Stomach smooth muscle (tissue), 2 donors: ENCODE data around the gene BMF.
"Not testable (repeated sequence)": the region's sequence is repeated elsewhere in the genome, so short reads cannot be mapped to it uniquely, and the experiment has no call there.

Source experiments
- H3K27ac ChIP-seq: one replicate; pipeline ENCODE4 v1.7.0; 2013; ENCODE audit warnings: mild to moderate bottlenecking, low read length, inconsistent platforms
- H3K27me3 ChIP-seq, 2 donors: one replicate each; pipeline ENCODE4 v1.7.0; 2013; ENCODE audit warnings: low read length in 2 of 2; ENCODE audit not compliant: insufficient read depth in 2 of 2, control insufficient read depth in 1 of 2
- H3K36me3 ChIP-seq, 2 donors: one replicate each; pipeline ENCODE4 v1.7.0; 2013; ENCODE audit warnings: low read length in 2 of 2; ENCODE audit not compliant: control insufficient read depth in 2 of 2, insufficient read depth in 2 of 2
- H3K4me1 ChIP-seq: one replicate; pipeline ENCODE4 v1.7.0; 2013; ENCODE audit warnings: low read length; ENCODE audit not compliant: control insufficient read depth, insufficient read depth
- H3K4me3 ChIP-seq, 2 donors: one replicate each; pipeline ENCODE4 v1.7.0; 2013; ENCODE audit warnings: low read length in 2 of 2
- H3K9ac ChIP-seq, 2 donors: one replicate each; pipeline ENCODE4 v1.7.0; 2013; ENCODE audit warnings: low read length in 2 of 2, mild to moderate bottlenecking in 1 of 2
- H3K9me3 ChIP-seq, 2 donors: one replicate each; pipeline ENCODE4 v1.7.0; 2013; ENCODE audit warnings: low read length in 2 of 2; ENCODE audit not compliant: control insufficient read depth in 2 of 2
- donor health status: healthy.
- donor health status: Pancreatic carcinoma.

BMF gene

DNA sequence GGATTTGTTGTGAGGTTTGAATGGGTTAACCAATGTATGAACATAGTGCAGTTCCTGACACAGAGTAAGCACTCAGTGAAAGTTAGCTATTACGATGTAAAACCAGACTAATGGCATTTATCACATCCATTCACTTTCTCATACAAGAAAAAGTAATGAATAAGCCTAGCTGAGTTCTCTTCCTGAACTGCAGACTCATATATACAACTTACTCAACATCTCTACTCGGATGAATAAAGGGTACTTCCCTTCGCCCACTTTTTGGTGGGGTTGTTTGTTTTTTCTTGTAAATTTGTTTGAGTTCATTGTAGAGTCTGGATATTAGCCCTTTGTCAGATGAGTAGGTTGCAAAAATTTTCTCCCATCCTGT is 29.5 kb upstream of the BMF start:
- not testable (repeated sequence) for H3K4me3 ChIP-seq, H3K9me3 ChIP-seq, H3K4me1 ChIP-seq, H3K27me3 ChIP-seq, H3K27ac ChIP-seq, H3K36me3 ChIP-seq, H3K9ac ChIP-seq

DNA sequence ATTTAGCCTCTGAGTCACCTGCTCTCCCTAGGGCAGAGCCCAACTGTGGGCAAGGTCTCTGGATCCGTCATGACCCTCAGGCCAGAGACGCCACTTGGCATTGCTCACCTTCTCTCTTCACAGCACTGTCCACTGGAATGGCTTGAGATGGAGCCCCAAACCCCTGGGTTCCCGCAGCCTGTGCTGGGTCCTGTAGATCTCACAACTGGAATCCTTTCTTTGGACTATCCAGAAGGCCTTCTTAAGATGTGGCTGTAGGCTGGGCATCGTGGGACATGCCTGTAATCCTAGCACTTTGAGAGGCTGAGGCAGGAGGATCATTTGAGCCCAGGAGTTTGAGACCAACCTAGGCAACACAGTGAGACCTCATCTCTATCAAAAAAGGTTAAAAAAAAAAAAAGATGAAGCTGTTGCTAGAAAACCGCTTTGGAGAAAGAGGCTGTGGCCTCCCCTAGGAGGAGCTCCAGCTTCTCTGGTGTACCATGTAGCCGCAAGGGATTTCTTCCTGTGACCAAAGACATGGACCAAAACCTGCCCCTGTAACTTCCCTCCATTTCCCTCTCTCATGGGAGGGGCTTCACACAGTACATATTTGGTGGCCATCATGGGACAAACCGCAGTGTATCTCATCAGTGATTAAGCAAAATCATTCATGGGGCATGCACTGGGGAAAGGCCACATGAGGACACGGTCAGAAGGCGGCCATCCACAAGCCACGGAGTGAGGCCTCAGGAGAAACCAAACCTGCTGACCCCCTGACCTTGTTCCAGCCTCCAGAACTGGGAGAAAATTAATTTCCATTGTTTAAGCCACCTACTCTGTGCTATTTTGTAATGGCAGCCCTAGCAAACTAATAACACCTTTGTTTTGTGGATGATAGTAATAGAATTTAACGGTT is 28.9 kb upstream of the BMF start:
- Histone ChIP-seq H3K27ac (no peak overlapping the region), H3K36me3 (no peaks in the 10 kb centered on the region), H3K4me1 (no peaks in the 10 kb centered on the region), H3K27me3 (peaks cover 0 to 1% of the 10 kb centered on the region in 2 donors), H3K9me3 (no peaks in the 10 kb centered on the region), H3K4me3 (no peak overlapping the region), H3K9ac (no peak overlapping the region)

DNA sequence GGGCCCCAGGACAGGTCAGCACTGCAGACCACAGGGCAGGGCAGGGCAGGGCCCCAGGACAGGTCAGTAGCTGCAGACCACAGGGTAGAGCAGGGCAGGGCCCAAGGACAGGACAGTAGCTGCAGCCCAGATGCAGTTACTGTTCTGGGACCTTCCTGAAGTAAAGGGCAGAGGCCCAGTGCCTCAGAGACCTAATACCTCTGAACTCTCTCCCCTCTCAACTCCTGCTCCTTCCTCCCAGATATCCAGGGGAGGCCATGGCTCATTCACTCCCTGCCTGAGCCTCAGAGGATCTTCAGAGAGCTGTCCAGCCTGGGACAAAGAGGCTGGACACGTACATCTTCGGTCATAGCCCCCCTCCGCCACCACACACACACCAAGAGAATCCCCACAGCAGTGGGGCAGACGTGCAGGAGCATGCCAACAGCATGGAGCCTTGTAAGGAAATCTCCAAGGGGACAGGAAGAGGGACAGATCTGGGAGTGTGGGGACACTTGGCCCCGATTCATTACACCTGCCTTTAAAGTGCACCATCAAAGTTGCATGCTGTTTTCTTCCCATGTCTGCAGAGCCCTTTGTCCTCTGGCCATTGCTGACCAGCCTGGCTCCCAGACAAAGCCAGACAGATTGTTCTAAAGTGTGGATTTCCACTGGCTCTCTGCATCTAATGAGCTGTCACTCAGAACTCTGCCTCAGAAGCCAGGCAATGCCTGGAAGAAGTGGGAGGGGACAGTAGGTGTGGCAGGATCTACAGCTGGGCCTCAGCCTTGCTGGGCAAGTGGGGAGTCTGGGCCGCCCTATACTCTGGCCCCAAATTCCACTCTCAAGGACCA is 28.0 kb upstream of the BMF start:
- H3K36me3 ChIP-seq = no peaks in the 10 kb centered on the region
- no peak overlapping the region for H3K27ac ChIP-seq
- no peak overlapping the region for H3K9ac ChIP-seq
- H3K27me3 ChIP-seq = peaks cover 0 to 4% of the 10 kb centered on the region in 2 donors
- H3K9me3 ChIP-seq = no peaks in the 10 kb centered on the region
- no peak overlapping the region for H3K4me3 ChIP-seq
- H3K4me1 ChIP-seq = no peaks in the 10 kb centered on the region

DNA sequence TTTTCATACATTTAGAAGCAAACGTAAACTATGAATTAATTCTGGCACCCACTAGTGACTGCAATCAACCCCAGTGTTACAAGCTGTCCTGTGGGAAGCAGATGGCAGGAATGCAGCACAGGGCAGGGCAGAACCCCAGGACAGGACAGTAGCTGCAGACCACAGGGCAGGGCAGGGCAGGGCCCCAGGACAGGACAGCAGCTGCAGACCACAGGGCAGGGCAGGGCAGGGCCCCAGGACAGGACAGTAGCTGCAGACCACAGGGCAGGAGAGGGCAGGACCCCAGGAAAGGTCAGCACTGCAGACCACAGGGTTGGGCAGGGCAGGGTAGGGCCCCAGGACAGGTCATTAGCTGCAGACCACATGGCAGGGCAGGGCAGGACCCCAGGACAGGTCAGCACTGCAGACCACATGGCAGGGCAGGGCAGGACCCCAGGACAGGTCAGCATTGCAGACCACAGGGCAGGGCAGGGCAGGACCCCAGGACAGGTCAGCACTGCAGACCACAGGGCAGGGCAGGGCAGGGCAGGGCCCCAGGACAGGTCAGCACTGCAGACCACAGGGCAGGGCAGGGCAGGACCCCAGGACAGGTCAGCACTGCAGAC is 27.3 kb upstream of the BMF start:
- H3K4me3 ChIP-seq, H3K36me3 ChIP-seq, H3K27ac ChIP-seq, H3K4me1 ChIP-seq, H3K9me3 ChIP-seq, H3K9ac ChIP-seq, H3K27me3 ChIP-seq: not testable (repeated sequence)

DNA sequence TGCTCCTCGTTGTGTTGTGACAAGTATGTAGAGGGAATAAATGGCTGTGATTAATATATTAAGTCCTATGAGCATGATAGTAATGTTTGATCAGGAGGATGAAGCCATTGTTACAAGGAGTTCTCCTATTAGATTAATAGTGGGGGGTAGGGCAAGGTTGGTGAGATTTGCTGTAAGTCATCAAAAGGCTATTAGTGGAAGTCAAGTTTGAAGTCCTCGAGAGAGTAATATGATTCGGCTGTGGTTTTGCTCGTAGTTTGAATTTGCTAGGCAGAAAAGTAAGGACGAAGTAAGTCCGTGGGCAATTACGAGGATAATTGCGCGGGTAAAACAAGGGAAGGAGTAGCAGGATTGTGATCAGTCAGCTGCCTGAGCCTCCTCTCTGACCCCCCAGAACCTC is 26.2 kb upstream of the BMF start:
- Histone ChIP-seq H3K27me3 (peaks cover 0 to 4% of the 10 kb centered on the region in 2 donors), H3K4me3 (no peak overlapping the region)

DNA sequence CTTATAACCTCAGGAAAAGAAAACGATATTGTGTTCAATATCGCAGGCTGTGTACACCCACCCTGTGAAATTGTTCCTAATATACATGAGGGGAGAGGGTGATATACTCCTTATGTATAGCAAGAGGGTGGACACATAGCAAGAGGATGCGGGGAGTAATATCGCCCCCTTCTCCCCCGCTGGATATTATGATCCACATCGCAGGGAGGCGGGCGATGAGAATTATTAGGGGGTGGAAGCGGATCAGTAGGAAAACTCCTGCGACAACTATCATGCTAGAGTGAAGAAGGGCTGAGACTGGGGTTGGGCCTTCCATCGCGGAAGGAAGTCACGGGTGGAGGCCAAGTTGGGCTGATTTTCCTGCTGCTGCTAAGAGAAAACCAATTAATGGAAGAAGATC is 24.9 kb upstream of the BMF start:
- no peak overlapping the region for H3K4me3 ChIP-seq

More for the DNA sequence above, 26.2 kb upstream of the BMF start:
- Histone ChIP-seq H3K9ac (no peak overlapping the region), H3K27ac (no peak overlapping the region), H3K9me3 (no peaks in the 10 kb centered on the region), H3K4me1 (no peaks in the 10 kb centered on the region), H3K36me3 (no peaks in the 10 kb centered on the region)

DNA sequence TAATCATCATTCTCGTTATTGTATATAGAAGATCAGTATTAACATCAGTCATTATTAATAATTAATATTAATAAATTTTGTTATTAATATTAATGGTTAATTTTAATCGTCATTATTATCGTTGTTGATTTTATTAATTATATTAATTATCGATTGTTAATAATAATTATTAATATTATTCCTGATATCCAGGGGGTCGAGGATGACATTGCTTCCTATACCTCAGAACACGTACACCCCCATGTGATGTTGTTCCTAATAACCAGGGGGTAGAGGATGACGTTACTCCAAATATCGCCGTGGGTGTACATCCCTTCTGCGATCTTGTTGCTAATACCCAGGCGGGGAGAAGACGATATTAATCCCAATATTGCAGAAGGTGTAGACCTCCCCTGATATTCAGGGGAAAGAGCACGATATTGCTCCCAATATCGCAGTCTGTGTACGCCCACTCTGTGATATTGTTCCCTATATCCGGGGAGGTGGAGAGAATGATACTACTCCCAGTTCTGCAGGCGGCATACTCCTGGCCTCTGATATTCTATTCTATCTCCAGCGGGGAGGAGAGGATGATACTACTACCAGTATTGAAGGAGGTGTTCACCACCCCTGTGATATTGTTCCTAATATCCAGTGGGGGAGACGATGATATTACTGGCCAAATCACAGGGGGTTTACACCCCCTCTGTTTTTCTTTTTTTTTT is 22.3 kb upstream of the BMF start:
- Histone ChIP-seq H3K27ac (no peak overlapping the region), H3K9ac (no peak overlapping the region), H3K4me3 (no peak overlapping the region), H3K9me3 (no peaks in the 10 kb centered on the region), H3K4me1 (no peaks in the 10 kb centered on the region), H3K27me3 (peaks cover 3 to 4% of the 10 kb centered on the region in 2 donors), H3K36me3 (no peaks in the 10 kb centered on the region)

More for the DNA sequence above, 24.9 kb upstream of the BMF start:
- Histone ChIP-seq H3K4me1 (no peaks in the 10 kb centered on the region), H3K27me3 (peaks cover 1 to 4% of the 10 kb centered on the region in 2 donors), H3K9ac (no peak overlapping the region), H3K27ac (no peak overlapping the region), H3K36me3 (no peaks in the 10 kb centered on the region), H3K9me3 (no peaks in the 10 kb centered on the region)

DNA sequence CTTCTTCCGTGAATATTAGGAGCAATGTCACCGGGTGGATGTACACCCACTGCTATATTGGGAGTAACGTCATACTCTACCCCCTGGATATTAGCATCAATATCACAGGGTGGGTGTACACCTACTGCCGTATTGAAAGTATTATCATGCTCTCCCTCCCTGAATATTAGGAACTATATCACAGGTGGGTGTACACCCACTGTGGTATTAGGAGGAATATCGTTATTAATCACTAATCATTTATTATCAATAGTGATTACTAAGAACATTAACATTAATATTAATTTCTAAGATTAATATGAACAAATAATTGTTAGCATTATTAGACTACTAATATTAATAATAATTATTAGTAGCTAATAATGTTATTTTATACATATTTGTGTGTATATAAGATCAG is 21.4 kb upstream of the BMF start:
- no peaks in the 10 kb centered on the region for H3K9me3 ChIP-seq

DNA sequence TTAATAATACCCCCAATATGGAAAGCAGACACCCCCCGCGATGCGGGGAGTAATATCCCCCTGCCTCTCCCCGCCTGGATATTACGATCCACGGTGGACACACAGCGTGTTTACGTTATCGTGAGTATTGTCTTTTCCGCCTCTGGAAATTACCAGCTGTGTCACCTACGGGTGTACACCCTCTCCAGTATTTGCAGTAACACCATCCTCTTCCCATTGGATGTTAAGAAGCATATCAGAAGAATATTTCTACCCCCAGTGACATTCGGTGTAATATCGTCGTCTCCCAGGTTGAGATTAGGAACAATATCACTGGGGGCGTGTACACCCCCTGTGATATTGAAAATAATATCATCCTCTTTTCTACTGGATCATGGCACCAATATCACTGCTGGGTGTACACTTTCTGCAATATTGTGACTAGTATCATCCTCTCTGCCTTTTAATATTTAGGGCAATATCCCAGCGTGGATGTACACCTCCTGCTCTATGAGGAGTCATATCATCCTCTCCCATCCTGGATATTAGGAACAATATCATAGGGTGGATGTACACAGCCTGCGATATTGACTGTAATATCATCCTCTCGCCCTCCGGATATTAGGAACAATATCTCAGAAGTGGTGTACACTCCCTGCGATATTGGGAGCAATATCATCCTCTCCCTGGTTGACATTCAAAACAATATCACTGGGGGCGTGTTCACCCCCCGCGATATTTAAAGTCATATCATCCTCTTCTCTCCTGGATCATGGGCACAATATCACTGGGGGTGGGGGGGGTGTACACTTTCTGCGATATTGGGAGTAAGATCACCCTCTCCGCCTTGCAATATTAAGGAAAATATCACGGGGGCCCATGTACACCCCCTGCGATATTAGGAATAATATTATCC is 20.3 kb upstream of the BMF start:
- Histone ChIP-seq H3K27ac (no peak overlapping the region), H3K9ac (no peak overlapping the region), H3K36me3 (no peaks in the 10 kb centered on the region), H3K27me3 (peaks cover 3 to 4% of the 10 kb centered on the region in 2 donors), H3K9me3 (no peaks in the 10 kb centered on the region), H3K4me3 (no peak overlapping the region), H3K4me1 (no peaks in the 10 kb centered on the region)

More for the DNA sequence above, 21.4 kb upstream of the BMF start:
- H3K27me3 ChIP-seq = peaks cover 3 to 4% of the 10 kb centered on the region in 2 donors
- H3K4me3 ChIP-seq = no peak overlapping the region
- no peaks in the 10 kb centered on the region for H3K4me1 ChIP-seq
- no peaks in the 10 kb centered on the region for H3K36me3 ChIP-seq
- no peak overlapping the region for H3K27ac ChIP-seq
- no peak overlapping the region for H3K9ac ChIP-seq
